NOMO-1 treated with DMSO at 0.1 percent for 48 hours (cell line): ENCODE measurements around the gene WDR20.
"Not testable (repeated sequence)": the region's sequence is repeated elsewhere in the genome, so short reads cannot be mapped to it uniquely, and the experiment has no call there.

ENCODE experiments used
- DNase-seq: peaks from one replicate; lab custom pipeline; 2025; ENCODE audit not compliant: unreplicated experiment; lab: John Stamatoyannopoulos, UW

Gene WDR20

GRCh38 chr14:102233081-102233480 is 93.4 kb downstream of the WDR20 start:
- no peak for DNase-seq

- DNase-seq = peak; percentile 35
Observed at GRCh38 chr14:102234331-102235264, 94.9 kb downstream of the WDR20 start.

- peak; percentile 81 for DNase-seq
Observed at GRCh38 chr14:102235275-102235897, 95.7 kb downstream of the WDR20 start.

- DNase-seq = no peak
Observed at GRCh38 chr14:102236026-102236425, 96.3 kb downstream of the WDR20 start.

GRCh38 chr14:102238131-102238530 is 98.4 kb downstream of the WDR20 start:
- no peak for DNase-seq

GRCh38 chr14:102238766-102239165 is 99.1 kb downstream of the WDR20 start:
- DNase-seq = no peak

- no peak for DNase-seq
Observed at GRCh38 chr14:102239231-102239630, 99.5 kb downstream of the WDR20 start.

GRCh38 chr14:102240481-102240880 is 100.8 kb downstream of the WDR20 start:
- not testable (repeated sequence) for DNase-seq

GRCh38 chr14:102241147-102241546 is 101.5 kb downstream of the WDR20 start:
- DNase-seq = no peak

GRCh38 chr14:102243795-102244194 is 104.1 kb downstream of the WDR20 start:
- DNase-seq = not testable (repeated sequence)

- DNase-seq = no peak
Observed at GRCh38 chr14:102246071-102246470, 106.4 kb downstream of the WDR20 start.

GRCh38 chr14:102248121-102248520 is 108.4 kb downstream of the WDR20 start:
- DNase-seq = no peak

- no peak for DNase-seq
Observed at GRCh38 chr14:102249041-102249440, 109.3 kb downstream of the WDR20 start.

GRCh38 chr14:102249981-102250380 is 110.3 kb downstream of the WDR20 start:
- DNase-seq = no peak

- DNase-seq = no peak
Observed at GRCh38 chr14:102250636-102251035, 110.9 kb downstream of the WDR20 start.

- no peak for DNase-seq
Observed at GRCh38 chr14:102251161-102251560, 111.5 kb downstream of the WDR20 start.

- DNase-seq = no peak
Observed at GRCh38 chr14:102252834-102253801, 113.4 kb downstream of the WDR20 start.

- DNase-seq = no peak
Observed at GRCh38 chr14:102255401-102256190, 115.9 kb downstream of the WDR20 start.

GRCh38 chr14:102256716-102257115 is 117.0 kb downstream of the WDR20 start:
- no peak for DNase-seq

GRCh38 chr14:102258136-102258535 is 118.4 kb downstream of the WDR20 start:
- no peak for DNase-seq
